C4-2B (cell line): ENCODE data around the gene ATG2B.

Experiments used
- H3K27ac ChIP-seq: fragments of 450-650 bp; 2 replicates; pipeline ENCODE4 v1.5.1; 2017
- CTCF ChIP-seq: fragments of 450-650 bp; conservative IDR thresholded peaks from 2 replicates; pipeline ENCODE4 v1.5.1; 2017; ENCODE audit warnings: mild to moderate bottlenecking
- ZFX ChIP-seq: fragments of 450-650 bp; IDR thresholded peaks from 2 replicates; pipeline ENCODE4 v1.6.1; 2017

Gene ATG2B

DNA sequence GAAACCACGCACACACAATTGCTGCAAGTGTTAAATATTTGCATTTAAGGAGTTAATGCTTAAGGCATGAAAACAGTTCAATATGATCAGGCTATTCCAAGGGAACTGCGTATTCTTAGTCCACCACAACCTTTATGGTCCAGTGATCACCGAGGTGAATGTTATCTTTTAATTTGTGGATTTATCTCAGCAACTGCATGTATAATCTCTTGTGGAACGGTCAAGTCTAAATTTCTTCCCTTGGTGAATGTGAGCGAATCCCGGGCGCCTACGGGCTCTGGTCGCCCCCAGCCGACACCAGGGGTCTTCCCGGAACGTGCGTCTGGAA, 27.8 kb upstream of the ATG2B start:
- TF ChIP-seq CTCF (no peak), ZFX (no peak)
- peak overlapping the region; percentile 53 for H3K27ac ChIP-seq

DNA sequence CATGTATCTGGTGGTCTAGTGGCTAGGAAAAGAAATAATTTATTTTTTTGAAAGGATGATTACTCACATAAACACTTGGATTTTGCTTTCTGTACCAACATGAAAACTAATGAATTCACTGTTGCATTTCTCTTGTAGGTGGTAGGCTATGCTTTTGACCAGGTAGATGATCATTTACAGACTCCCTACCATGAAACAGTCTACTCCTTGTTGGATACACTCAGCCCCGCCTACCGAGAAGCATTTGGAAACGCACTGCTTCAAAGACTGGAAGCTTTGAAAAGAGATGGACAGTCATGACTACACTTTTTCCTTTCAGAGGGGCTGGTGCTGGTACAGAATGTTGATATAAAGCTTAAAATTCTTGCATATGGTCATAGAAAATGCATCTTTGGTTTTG, 22.2 kb upstream of the ATG2B start:
- TF ChIP-seq CTCF: no peak
- TF ChIP-seq ZFX: no peak
- H3K27ac ChIP-seq: no peak overlapping the region

DNA sequence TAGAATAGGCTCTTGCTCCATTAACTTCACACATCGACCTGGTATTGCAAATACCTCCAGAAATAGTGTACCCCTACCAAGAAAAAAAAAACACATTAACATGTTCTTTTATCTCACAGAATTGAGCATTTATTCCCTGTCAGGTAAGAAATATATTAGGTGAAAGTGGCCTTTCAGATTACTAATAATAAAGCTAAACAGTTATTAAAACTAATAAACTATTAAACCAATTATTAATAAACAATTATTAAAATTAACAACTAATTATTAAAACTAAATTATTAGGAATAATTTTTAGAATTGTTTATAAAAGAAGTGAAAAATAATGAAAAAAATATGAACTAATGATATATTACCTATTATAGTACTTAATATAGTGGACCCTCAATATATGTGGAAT, 21.6 kb upstream of the ATG2B start:
- TF ChIP-seq ZFX (no peak), CTCF (no peak)
- no peak overlapping the region for H3K27ac ChIP-seq

DNA sequence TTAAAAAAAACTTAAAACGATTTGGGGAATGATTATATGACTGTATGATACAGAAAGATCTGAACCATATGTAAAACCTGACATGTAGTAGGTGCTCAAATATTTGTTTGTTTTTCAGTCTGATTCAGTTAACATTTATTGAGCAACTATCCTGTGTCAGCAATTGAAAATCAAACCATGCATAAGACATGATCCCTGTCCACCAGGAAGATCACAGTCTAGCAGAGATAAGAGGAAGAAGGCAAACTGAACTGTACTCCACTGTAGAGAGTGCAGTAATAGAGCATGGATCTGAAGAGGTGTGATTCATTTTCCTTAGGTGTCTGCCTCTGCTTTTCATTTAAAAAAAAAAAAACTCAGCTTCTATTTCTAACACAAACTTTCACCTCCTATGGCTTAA, 20.9 kb upstream of the ATG2B start:
- TF ChIP-seq CTCF (no peak), ZFX (no peak)
- no peak overlapping the region for H3K27ac ChIP-seq

DNA sequence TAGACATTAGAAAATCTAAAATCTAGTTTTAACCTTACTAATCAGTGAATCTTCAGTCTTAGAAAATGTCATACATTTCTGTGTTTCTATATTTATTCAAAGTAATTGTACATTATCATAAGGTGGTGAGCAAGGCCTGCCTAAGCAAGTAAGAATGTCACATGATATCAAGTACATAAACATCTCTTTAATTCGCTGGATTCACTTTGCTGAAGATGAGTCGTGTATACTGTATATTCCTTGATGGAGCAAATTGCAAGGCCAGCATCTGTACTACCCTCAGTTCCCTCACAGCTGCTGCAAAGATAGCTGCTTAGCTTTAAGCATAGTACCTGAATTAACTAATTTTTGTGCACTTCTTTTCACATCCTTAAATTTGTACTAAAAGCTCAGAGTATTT, 20.3 kb upstream of the ATG2B start:
- no peak overlapping the region for H3K27ac ChIP-seq
- TF ChIP-seq ZFX (no peak), CTCF (no peak)

- no peak overlapping the region for H3K27ac ChIP-seq
These were observed 17.6 kb upstream of the ATG2B start for GRCh38 chr14:96380735-96381134.

GRCh38 chr14:96376093-96376492, 13.0 kb upstream of the ATG2B start:
- H3K27ac ChIP-seq: no peak overlapping the region
- TF ChIP-seq ZFX (no peak), CTCF (no peak)

More at GRCh38 chr14:96380735-96381134, 17.6 kb upstream of the ATG2B start:
- TF ChIP-seq CTCF: no peak
- TF ChIP-seq ZFX: no peak

DNA sequence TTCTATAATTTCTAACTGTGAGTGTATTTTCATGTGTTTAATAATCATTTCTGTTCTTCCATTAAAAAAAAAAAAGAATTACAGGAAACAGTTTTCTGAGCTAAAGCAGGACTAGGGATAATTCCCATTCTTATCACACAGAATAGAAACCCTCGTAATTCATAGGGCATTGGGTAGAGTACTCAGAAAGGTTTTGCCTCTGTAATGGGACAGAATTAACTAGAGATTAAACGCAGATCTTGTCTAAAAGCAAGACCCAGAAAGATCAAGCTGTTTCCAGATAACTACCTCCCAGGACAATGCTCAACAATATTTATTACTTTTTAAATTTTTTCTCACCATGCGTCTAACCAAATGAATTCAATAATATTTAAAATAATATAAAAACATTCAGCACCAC, 10.4 kb upstream of the ATG2B start:
- TF ChIP-seq CTCF: no peak
- TF ChIP-seq ZFX: no peak
- H3K27ac ChIP-seq: no peak overlapping the region
